ENCODE measurements around the gene TNFRSF9.
"Not testable (repeated sequence)": the region's sequence is repeated elsewhere in the genome, so short reads cannot be mapped to it uniquely, and the experiment has no call there.

Gene TNFRSF9

GRCh38 chr1:7940745-7941436 lies at the start of gene TNFRSF9:
Gene TNFRSF9, minus strand, starts transcription at chr1:7940839. Its CDS starts 845 bp downstream, at chr1:7939994.
- DNase-seq (ENCODE audit: low read depth, low spot score): no peak

DNA sequence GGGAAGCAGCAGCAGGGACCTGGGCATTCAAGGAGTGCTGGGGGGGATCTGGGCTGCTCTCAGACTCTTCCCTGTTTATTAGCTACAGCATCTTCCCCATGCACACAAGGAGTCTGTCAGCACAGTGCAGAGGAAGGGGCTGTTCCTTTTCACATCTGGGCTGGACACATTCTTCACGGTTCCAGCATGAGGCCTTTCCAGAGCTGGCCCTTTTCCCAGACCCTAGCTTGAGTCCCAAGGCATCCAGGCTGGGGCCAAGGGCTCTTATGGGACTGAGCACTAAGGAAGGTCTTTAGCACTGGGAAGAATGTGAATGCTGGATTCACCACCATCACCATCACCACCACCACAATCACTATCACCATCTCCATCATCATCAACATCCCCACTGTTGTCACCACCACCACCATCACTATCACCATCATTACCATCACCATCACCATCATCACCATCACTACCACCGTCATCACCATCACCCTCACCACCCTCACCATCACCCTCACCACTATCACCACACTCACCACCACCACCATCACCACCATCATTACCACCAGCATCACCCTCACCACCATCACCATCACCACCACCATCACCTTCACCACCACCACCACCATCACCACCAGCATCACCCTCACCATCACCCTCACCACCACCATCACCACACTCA lies 49.3 kb upstream of the TNFRSF9 start:
- DNase-seq (ENCODE audit: low read depth, low spot score): no peak

GRCh38 chr1:7988576-7988975 lies 47.9 kb upstream of the TNFRSF9 start:
- no peak for DNase-seq (ENCODE audit: low read depth, low spot score)

DNA sequence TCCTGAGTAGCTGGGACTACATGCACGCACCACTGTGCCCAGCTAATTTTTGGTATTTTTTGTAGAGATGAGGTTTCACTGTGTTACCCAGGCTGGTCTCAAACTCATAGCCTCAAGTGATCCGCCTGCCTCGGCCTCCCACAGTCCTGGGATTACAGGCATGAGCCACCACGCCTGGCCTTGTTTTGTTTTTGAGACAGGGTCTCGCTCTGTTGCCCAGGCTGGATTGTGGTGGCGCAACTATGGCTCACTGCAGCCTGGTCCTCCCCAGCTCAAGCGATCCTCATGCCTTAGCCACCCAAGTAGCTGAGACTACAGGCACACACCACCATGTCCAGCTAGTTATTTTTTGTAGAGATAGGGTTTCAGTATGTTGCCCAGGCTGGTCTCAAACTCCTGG lies 46.9 kb upstream of the TNFRSF9 start:
- no peak for DNase-seq (ENCODE audit: low read depth, low spot score)

DNA sequence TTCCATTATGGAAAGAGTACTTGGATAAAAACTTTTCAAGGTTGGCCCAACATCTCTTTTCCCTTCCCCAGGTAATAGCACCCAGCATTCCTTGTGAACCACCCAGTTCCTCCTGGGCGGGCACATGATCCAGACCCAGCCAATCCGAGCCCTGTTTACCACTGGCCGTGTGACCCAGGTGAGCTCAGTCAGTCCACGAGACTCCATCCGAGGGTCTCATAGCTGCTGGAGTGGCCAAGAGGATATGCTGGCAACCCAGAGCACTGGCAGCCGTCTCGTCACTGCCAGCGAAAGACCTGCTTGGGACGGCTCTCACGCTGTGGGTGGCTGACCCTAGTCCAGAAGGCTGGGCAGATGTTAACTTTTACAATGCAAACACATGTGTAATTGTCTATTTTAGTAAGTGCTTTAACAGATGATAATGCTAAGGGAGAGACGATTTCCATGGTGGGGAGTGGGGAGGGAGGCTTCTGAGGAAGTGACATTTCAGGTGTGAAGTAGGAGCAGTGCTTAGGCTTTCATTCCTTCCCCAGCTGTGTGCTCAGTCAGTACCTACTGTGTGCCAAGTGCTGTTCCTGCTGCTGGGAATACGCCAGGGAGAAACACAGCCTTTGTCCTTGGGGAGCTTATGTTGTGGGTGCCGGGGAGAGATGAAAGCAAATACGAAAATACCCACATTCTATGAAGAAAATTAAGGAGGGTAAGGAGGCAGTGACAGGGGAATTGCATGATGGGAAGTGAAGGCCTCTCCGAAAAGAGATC lies 45.4 kb upstream of the TNFRSF9 start:
- DNase-seq (ENCODE audit: low read depth, low spot score): no peak

DNA sequence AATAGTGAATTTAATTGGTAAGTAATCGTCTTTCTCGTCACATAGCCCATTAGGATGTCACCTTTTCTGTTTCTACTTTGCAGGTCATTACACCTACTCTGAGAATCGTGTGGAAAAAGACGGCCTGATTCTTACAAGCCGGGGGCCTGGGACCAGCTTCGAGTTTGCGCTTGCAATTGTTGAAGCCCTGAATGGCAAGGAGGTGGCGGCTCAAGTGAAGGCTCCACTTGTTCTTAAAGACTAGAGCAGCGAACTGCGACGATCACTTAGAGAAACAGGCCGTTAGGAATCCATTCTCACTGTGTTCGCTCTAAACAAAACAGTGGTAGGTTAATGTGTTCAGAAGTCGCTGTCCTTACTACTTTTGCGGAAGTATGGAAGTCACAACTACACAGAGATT lies 44.2 kb upstream of the TNFRSF9 start:
- DNase-seq (ENCODE audit: low read depth, low spot score): no peak

DNA sequence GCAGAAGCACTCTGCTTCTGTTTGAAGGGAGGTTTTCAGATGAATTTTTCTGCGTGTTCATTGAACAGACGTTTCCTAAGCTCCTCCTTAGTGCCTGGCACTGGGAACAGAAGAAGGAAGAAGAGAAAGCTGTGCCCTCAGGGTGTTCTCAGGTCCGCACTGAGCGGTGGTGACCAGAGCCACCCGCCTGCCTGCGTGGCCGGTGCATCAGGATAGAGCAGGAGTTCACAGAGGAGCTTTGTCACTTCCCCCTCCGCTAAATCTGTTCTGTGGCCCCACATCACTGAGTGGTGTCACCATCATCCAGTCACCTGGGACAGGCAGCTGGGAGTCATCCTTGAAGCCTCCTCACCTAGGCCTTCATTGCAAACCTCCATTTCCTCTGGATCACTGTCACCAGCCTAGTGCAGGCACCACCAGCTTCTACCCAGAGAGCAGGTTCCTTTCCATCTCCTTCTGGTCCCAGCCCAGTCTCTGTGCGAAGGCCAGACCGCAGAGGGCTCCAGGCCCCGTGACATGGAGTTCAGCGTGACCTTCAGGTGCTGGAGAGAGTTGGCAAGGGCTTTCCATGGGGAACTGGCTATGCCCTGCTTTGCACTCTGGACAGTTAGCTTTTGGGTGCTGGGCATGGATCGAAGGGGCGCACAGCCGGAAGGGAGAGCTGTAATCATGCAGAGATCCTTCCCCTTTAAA lies 42.6 kb upstream of the TNFRSF9 start:
- DNase-seq (ENCODE audit: low read depth, low spot score): no peak

GRCh38 chr1:7980984-7981383 lies 40.3 kb upstream of the TNFRSF9 start:
- DNase-seq (ENCODE audit: low read depth, low spot score): no peak

DNA sequence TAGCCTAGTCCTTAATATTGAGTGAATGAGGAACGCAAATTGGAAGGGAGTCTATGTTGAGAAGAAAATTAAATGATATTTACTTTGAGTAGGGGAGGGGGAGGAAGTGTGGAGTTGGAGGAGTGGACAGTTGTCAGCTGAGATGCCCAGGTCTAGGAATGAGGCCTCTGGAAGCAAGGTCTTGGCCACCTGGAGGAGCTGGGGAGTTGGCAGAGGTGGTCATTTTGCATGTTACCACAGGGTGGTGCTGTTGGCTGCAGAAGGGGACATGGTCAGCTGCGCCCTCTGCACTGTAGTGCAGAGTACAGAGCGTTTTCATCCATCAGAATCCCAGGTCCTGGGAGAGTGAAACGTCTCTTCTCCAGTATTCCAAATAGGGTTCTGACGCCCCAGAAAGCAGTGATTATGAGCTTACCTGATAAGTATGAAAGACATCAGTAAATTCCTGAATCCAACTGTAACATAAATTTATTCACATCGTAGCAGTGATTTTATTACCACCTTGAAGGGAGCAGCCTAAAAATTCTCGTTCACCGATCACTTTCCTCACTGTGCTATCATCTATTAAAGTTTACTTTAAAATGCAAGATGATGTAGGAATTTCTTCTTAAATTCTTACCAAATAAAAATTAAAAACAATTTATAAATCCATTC lies 34.7 kb upstream of the TNFRSF9 start:
- DNase-seq (ENCODE audit: low read depth, low spot score): peak; percentile 37

DNA sequence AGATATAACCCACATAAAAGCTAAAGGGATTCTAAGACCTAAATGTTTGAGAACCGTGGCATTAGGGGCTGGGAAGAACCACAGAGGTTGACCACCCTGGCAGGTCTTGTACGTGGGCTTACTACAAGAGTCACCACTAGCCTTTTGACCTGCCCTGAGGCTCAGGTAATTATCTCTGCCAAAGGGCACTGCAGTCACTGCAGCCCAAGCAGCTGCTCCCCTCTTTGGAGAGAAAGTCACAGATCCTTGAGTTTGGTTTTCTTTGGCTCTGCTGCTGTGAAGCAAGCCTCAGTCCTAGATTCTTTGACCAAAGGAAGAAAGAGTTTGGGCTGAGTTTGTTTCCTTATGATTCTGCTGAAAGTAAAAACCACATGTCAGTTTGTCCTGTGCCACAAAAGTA lies 32.4 kb upstream of the TNFRSF9 start:
- no peak for DNase-seq (ENCODE audit: low read depth, low spot score)

DNA sequence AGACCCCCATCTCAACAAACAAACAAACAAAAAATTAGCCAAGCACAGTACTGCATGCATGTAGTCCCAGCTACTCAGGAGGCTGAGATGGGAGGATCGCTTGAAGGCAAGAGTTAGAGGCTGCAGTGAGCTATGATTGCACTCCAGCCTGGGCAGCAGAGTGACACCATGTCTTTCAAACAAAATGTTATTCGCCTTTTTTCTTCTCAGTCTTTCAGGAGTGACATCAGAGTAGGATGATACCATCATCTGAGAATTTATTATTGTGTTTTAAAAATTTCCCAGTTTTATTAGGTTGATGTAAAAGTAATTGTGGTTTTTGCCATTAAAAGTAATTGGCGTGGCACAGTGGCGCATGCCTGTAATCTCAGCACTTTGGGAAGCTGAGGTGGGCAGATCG lies 31.6 kb upstream of the TNFRSF9 start:
- DNase-seq (ENCODE audit: low read depth, low spot score): no peak

GRCh38 chr1:7971024-7971423 lies 30.4 kb upstream of the TNFRSF9 start:
- no peak for DNase-seq (ENCODE audit: low read depth, low spot score)

GRCh38 chr1:7970246-7970645 lies 29.6 kb upstream of the TNFRSF9 start:
- no peak for DNase-seq (ENCODE audit: low read depth, low spot score)

DNA sequence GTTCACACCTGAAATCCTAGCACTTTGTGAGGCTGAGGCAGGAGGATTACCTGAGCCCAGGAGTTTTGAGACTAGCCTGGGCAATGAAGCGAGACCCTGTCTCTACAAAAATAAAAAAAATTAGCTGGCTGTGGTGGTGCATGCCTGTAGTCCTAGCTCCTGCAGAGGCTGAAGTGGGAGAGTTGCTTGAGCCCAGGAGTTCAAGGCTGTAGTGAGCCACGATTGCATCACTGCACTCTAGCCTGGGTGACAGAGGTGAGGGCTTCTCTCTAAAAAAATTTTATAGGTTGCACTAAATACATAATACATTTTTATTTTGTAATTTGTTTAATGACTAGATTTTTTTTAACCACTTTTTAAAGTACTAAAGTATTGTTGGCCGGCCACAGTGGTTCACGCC lies 27.0 kb upstream of the TNFRSF9 start:
- DNase-seq (ENCODE audit: low read depth, low spot score): no peak

- DNase-seq (ENCODE audit: low read depth, low spot score): no peak
Observed at GRCh38 chr1:7967196-7967595, 26.6 kb upstream of the TNFRSF9 start.

GRCh38 chr1:7964476-7964875 lies 23.8 kb upstream of the TNFRSF9 start:
- DNase-seq (ENCODE audit: low read depth, low spot score): no peak

- not testable (repeated sequence) for DNase-seq (ENCODE audit: low read depth, low spot score)
Observed at GRCh38 chr1:7963841-7964240, 23.2 kb upstream of the TNFRSF9 start.

- not testable (repeated sequence) for DNase-seq (ENCODE audit: low read depth, low spot score)
Observed at GRCh38 chr1:7963378-7963730, 22.7 kb upstream of the TNFRSF9 start.

DNA sequence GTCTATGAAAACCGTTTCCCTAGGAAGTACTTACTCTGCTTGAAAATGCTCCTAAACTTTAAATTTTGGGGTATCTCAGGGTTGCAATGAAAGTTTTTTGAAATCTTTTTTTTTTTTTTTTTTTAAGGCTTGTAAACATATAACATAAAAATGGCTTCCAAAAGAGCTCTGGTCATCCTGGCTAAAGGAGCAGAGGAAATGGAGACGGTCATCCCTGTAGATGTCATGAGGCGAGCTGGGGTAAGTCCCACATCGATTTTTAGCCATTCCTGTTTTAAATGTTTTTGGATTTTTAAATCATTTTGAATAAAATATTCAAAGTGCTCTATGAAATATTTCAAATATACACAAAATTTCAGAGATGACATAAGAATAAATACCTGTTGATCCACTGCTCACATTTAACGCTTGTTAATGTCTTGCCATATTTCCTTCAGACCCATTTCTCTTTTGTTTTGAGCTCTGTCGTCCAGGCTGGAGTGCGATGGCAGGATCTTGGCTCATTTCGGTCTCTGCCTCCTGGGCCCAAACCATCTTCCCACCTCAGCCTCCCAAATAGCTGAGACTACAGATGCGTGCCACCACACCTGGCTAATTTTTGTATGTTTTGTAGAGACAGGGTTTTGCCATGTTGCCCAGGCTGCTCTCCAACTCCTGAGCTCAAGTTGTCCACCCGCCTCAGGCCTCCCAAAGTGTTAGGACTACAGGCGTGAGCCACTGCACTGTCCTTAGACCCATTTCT lies 22.2 kb upstream of the TNFRSF9 start:
- no peak for DNase-seq (ENCODE audit: low read depth, low spot score)

DNA sequence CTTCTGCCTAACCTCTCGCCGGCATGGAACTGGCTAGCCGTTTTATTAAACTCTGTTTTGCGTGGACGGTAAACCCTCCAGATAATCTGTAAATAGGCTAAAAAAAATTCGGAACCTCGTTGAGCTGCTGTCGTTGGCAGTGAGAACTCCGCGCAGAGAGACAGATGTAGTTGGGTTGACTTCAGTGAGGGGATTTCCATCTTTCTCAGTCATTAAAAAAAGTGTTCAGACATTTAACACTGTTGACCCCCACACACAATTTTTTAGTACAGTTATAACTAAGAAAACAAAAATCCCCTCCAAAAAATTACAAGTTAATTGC lies 21.3 kb upstream of the TNFRSF9 start:
- DNase-seq (ENCODE audit: low read depth, low spot score): no peak
